HFF-Myc (cell line): ENCODE data around the gene SIKE1.

ENCODE experiments used
- DNase-seq: peaks from one replicate; pipeline ENCODE4 v3.0.0-alpha.2; 2011; ENCODE audit warnings: low read depth; ENCODE audit errors: extremely low read depth
- H3K4me3 ChIP-seq: replicated peaks from 2 replicates; pipeline ENCODE4 v1.5.1; 2011; ENCODE audit warnings: low read depth, mild to moderate bottlenecking, control low read depth, low read length
- CTCF ChIP-seq: IDR thresholded peaks from 2 replicates; pipeline ENCODE4 v1.5.1; 2012; ENCODE audit warnings: mild to moderate bottlenecking, low read depth, low read length, control low read depth; ENCODE audit errors: missing control alignments

SIKE1 gene

GRCh38 chr1:114723457-114723856 lies 57.0 kb downstream of the SIKE1 start:
- TF ChIP-seq CTCF: no peak
- no peak overlapping the region for H3K4me3 ChIP-seq
- DNase-seq: no peak

- no peak overlapping the region for H3K4me3 ChIP-seq
- no peak for DNase-seq
- no peak for TF ChIP-seq CTCF
Observed at GRCh38 chr1:114720492-114720891, 60.0 kb downstream of the SIKE1 start.
